ENCODE results near the gene KSR1.
"Not testable (repeated sequence)": the region's sequence is repeated elsewhere in the genome, so short reads cannot be mapped to it uniquely, and the experiment has no call there.

KSR1 gene

DNA sequence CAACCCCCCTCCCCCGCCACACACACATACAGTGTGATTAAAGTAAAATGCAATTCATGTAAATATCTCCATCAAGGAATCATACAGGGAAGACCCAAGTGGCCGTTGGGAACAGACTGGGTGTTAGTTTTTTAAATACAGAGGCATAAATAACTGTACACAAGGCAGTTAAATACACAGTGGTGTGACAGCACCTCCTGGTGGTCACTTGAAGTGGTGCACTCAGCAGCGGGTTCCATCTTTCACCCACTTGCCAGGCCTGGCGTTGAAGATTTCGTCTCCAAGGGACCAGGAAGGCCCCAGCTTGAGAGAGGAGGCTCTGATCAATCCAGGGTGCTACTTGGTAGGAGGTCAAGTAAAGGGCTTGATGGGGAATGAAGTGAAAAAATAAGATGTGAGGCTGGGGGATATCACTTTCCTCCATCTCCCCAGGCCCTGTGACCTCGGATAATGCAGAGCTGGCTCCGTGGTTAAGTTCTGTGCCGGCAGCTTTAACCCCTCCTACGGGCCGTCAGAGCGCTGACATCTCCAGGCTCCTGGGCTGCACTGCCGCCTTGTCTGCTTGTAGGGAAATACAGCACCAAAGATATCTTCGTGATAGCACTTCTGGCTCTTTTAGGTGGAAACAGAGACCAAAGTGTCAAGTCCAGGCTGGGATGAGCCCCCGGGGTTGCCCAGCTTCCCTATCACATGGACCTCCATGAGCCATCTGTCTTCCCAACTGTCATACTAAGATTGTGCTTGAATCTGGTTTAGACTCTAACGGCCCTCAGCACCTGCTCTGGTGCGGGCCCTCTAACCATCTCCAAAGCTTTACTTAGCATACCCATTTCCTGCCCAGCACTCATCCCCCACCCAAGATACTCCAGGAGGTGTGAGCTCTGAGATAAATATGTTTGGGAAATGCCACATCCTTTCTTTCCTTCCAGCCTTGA, 195.4 kb downstream of the KSR1 start:
- H3K4me3 ChIP-seq (ENCODE audit: low read depth, low read length), result no peak overlapping the region

DNA sequence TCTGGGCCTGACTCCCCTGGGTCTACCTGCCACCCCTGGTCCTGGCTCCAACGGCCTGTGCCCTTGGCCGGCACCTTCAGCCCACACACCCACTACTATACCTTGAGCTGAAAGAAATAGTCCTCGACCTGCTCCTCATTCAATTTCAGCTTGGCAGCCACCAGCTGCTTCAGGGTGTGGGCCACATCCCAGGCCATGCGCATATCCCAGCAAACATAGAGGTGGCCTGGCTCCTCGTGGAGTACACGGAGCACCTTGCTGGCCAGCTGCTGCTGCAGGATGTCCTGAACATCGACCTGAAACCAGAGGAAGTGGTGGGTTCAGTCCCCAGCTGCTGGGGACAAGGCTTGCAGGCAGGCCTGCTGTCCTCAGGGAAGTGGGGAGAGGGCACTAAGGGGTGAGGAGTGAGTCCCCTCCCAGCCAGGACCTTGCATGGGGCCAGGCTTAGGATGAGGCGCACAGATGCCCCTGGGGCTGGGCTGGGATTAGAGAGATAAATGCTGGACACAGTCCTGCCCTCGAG, 197.3 kb downstream of the KSR1 start:
- not testable (repeated sequence) for H3K4me3 ChIP-seq (ENCODE audit: low read depth, low read length)

DNA sequence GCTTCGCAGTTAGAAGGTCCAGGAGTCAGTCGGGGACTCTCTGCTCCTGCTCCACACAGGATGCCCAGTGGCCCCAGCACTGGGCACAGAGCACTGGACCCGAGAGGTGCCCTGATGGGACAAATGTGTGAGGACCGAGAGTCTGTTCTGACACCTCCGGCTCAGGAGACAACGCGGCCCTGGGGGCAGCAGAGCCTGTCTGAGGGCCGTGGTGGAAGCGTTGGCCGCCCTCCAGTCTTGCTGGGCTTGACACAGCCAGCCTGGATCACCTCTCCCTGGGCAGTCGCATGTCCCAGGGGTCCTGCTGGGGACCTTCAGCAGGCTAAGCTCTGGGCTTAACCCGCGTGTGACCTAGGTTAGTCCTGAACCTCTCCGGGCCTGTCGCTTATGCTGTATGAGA, 197.9 kb downstream of the KSR1 start:
- H3K4me3 ChIP-seq (ENCODE audit: low read depth, low read length), result no peak overlapping the region

DNA sequence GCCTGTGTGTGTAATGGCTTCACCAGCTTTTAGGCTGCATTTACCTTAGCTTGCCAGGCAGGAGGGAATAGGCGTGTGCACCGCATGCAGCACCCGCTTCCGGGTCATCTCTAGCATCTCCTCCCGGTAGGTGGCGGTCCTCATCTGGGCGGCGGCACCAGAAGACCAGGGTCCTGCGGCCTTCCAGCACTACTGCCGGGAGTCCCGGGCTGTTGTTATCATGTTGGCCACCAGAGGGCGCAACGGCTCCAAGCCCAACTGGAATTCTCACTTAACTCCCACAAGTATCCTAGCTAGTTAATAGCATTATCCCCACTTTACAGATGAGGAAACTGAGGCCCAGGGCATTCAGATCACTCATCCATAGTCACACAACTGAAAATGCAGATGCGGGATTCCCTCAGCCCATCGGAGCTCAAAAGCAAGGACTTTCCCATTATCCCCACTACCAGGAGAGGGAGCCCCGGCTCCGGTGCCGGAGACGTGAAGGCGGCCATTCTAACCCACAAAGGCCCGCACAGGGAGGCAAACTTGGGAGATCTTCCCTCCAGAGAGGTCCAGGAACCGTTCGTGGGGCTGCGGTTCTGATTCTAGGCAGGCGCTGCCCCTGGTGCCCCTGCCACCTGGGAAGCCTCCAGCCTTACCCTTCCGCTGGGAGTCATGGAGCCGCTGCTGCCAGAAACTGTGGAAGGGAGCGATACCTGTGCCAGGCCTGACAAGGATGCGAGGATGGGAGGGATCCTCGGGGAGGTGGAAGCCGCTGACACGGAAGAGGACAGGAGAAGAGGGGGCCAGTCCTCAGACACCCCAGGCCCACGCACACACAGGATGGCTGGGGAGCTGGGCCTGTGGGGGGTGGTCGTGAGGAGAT, 198.6 kb downstream of the KSR1 start:
- H3K4me3 ChIP-seq (ENCODE audit: low read depth, low read length), result no peak overlapping the region

DNA sequence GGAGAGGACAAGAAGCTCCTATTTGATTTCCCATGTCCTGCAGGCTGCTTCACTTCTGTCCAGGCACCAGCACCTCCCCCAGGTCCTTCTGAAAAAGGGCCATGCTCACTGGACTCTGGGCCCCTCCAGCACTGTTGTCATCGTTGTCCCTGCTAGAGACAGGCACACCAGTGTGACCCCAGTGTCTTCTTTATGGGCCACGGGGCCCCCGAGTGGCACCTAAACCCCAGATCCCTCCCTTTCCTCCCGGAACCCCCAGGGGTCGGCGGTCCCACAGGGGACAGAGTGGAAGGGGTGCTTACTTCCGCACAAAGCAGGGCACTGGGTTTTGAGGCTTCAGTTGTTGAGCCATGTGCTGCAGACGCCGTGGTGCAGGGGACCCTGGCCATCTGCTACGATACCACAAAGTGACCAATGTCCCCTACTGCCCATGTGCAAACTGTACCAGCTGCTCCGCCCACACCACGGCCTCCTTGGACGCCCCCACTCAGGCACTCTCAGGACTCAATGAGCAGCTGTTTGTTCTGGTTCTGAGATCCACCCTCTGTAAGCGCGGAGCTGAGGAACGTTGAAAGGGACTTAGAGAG, 199.4 kb downstream of the KSR1 start:
- H3K4me3 ChIP-seq (ENCODE audit: low read depth, low read length), result not testable (repeated sequence)

DNA sequence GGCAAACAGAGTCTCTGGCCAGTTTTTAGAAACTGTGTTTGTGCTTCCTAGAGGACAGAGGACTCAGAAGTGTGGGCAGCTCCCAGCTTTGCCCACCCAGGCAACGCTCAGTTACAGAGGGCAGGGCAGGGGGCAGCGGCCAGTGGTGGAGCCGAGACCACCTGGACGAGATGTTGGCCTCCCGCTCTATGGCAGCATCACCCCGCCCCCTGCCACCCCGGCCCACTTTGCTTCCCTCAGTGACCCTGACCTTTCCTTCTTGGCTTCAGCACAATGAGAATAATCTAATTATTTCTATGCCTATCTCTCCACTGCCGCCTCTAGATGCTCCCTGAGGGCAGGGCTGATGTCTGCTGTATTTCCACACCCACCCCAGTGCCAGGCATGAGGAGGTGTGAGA, 200.4 kb downstream of the KSR1 start:
- not testable (repeated sequence) for H3K4me3 ChIP-seq (ENCODE audit: low read depth, low read length)

DNA sequence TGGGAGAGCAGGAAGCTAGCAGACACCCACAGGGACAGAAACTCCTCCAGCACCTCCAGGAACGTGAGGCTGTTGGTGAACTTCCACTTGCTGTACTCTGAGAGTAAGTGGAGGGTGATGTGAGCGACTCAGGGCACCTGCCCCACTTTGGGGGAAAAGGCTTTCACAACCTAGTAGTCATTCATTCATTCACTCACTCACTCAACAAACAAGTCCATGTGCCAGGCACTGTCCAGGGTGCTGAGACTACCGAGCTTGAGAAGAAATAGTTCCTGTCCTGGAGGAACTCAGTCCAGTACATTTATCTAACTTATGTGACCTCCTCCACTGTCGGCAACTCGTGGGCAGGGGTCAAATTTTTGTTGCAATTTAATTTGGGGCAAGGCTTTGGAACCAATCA, 201.4 kb downstream of the KSR1 start:
- no peak overlapping the region for H3K4me3 ChIP-seq (ENCODE audit: low read depth, low read length)

DNA sequence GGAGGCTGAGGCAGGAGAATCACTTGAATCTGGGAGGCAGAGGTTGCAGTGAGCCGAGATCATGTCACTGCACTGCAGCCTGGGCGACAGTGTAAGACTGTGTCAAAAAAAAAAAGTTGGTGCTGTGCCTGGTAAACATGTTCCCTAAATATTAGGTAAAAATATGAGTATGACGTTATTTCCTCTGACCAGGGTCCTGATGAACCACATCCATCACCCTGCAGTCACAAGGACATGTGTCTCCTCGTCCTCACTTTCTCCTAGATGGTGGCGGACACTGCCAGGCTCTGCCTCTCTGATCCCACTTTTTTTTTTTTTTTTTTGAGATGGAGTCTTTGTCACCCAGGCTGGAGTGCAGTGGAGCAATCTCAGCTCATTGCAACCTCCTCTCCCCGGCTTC, 203.4 kb downstream of the KSR1 start:
- H3K4me3 ChIP-seq (ENCODE audit: low read depth, low read length), result no peak overlapping the region

DNA sequence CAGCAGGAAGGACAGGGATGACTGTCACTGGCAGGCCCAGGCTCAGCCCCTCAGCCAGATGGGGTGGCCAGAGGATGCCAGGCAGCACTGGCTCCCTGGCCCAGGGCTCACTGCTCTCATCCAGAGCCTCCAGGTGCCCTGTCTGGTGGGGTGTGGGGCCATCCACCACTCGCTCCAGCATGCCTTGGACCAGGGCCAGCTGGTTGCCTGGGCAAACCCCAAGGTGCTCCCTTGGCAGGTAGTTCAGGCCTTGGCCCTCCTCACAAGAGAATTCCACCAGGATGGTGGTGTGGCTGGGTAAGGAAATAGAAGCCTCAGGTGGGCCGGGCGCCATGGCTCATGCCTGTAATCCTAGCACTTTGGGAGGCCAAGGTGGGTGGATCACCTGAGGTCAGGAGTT, 204.2 kb downstream of the KSR1 start:
- H3K4me3 ChIP-seq (ENCODE audit: low read depth, low read length), result no peak overlapping the region

DNA sequence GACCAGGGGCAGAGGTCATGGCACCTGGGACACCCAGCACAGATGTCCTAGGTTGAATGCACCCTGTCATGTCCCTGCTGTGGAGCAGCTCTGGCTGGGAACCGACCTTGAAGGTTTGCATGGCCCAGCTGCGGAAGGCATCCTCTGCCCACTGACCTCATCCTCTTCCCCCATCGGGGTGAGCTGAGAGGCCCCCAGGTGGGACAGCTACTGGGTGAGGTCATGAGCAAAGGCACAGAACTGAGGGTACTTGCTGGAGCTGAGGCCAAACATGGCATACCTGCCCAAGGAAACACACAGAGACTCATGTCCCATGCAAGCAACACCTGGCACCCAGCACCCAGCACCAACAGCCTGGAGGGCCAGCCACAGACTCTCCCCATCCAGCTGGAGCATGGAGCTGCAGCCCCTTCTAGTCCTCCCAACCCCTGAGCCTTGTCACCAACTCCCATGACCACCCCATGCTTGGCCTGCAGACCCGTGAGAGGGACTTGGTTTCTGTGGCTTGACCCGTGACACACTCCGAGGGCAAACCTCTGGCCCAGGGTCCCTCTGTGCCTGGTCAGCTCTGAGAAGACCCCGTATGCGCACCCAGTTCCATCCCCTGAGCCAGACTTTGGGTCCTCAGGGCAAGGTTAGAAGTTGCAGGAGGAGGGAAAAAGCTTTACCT, 207.8 kb downstream of the KSR1 start:
- no peak overlapping the region for H3K4me3 ChIP-seq (ENCODE audit: low read depth, low read length)

DNA sequence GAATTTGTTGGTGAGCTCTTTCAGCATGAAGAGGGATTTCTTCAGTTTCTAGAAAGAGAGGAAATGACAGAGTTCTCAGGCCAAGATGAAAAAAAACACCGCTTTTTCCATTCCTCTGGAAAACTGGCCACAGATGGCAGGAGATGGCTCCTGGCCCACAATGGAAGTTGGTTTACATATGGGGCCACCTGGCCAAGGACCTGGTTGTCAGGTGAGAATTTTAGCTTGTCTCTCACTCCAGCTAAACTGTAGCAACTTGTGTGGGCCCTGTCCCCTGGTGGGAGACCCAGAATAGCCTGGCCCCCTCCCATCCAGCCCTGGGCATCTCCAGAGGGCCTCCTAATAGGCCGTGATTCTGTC, 208.3 kb downstream of the KSR1 start:
- H3K4me3 ChIP-seq (ENCODE audit: low read depth, low read length), result no peak overlapping the region

DNA sequence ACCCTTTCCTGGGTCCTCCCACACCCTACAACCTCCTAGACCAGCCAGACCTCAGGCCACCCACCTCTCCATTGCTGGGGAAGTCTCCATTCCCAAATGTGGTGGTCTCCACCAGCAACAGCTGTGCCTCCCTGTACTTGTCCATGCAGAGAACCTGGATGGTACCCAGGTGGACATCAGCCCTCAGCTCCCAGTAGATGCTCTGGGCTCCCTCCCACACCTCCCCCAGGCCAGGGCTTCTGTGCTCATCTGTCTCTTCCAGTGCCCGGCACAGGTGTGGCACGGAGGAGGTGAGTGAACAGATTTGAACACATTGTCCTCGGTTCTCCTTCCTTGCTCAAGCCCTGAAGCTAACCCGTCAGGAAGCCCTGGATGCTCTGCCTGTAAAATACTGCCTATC, 209.3 kb downstream of the KSR1 start:
- no peak overlapping the region for H3K4me3 ChIP-seq (ENCODE audit: low read depth, low read length)

DNA sequence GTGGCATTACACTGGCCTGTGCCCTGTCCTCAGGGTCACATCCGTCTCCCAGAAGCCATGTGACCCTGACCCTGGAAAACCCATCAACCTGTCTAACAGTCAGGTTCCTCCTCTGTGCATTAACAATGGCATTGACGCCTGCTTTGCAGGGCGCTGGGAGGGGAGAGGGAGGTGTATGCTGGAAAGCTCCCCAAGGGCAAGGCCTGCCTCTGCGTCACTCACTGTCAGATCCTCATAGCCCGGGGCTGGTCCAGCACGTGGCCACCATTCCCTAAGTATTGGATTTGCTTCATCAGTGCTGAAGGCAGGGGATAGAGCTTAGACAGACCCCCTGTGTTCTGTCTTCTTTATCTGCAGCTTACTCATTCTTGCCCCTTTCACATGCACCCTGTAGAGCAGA, 210.0 kb downstream of the KSR1 start:
- H3K4me3 ChIP-seq (ENCODE audit: low read depth, low read length), result not testable (repeated sequence)

DNA sequence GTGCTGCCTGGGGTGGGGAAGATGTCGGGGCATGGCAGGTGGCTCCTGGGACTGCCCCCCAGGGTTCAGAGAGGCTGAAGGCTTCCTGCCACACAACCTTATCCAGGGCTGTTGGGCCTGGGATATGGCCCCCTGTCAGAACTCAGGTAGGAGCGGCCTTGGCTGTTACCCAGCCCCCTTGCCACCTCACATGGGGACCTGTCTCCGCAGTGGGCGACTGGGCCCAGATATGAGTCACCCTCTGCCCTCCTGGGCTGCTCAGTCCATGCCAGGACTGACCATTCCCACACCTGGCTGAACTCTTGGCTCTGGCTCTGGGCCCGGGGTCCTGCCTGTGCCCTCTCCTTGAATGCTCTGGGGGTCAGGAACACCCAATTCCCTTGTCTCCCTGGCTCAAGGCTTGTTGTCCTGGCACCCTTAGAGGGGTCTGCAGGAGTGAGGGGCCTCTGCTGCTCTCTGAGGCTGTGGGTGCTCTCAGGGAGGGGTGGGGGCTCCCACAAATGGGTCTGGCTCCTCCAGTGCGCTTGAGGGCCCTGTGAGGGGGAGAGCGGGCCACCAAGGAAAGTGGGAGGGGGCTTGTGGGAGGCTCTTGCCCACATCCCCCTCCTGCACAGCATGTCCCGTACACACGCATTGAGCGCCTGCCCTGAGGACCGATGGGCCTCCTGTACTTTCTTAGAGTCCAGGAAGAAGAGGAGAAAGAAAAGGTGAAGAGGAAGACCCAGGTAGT, 210.7 kb downstream of the KSR1 start:
- H3K4me3 ChIP-seq (ENCODE audit: low read depth, low read length), result no peak overlapping the region

DNA sequence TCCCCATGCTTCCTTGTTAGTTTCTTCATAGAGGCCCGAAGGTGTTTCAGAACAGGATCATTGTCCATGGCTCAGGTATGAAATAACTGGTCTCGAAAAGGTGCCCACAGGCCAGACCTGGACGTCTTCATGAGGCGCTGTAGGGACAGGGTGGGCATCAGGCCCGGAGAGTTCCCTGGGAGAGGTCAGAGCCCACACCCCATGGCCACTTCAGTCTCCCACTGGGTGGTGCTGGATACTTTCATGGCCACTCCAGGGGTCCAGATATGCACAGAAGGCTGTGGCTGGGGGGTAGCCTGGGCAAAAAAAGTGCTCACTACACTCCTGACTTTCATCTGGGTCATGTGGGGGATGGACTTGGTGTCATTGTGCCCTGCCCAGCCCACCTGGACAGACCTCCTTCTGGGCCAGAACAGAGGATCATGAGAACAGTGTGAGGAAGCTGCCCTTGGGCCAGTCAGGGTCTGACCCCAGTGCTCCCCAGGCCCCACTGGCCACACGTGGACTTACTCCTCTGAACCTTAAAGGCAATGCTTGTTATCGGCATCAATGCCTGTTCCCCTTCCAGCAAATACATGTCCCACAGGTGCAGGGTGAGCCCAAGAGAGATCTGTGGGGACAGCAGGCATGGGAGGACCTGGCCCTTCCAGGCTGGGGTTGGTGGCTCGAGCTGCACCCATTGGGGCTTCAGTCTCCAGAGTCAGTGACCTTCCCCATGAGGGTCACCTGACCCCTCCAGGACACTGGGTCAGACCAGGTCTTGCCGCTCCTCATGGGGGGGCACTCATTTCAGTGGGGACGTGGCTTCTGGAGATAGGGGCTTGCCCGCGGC, 211.6 kb downstream of the KSR1 start:
- no peak overlapping the region for H3K4me3 ChIP-seq (ENCODE audit: low read depth, low read length)

DNA sequence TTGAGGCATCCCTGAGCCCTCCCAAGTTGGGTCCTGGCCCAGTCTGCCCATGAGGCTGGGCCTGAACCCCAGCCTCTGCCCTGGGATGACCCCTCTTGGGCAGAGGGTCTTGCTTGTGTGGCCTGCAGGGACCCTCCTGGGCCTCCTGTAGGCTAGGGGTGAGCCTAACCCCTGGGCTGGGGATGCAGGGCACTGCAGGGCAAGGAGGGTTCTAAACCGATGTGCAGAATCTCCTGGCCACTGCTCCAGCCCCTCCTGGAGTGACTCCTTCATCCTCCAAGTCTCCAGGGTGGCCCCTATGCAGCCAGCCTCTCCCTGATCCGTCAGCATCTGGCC, 212.2 kb downstream of the KSR1 start:
- no peak overlapping the region for H3K4me3 ChIP-seq (ENCODE audit: low read depth, low read length)

DNA sequence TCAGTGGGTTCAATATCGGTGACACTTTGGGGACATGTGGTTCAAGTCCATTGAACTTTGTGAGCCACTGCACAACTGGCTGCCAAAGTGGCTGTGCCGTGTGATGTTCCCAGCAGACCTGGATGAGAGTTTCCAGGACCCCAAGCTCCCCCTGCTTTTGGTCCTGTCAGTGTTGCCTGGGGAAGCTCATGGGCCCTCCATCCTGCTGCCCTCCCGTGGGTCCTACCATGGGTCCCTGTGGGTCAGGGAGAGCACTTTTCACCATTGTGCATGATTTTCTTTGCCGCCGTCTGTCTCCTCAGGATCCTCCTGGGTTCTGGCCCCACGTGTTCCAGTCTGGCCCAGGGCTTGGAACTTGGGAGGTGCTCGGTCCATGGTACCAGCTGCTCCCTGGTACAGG, 212.9 kb downstream of the KSR1 start:
- H3K4me3 ChIP-seq (ENCODE audit: low read depth, low read length), result no peak overlapping the region

DNA sequence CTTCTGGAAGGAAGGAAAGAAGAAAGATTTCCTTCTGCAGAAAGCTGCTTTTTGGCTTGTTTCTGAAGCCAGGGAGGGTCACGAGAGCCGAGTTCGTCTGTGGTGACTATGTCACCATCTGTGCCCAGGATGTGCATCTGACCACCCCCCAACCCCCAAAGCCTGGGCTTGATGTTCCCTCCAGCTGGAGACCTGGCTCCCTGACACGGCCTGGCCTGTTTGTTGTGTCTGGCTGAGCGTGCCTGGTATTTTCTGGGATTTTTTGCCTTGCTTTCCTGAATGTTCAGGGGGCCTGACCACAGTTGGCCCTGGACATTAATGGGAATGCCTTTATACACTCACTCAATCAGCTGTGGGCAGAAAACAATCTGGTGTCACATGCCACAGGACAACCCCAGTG, 213.6 kb downstream of the KSR1 start:
- H3K4me3 ChIP-seq (ENCODE audit: low read depth, low read length), result no peak overlapping the region

DNA sequence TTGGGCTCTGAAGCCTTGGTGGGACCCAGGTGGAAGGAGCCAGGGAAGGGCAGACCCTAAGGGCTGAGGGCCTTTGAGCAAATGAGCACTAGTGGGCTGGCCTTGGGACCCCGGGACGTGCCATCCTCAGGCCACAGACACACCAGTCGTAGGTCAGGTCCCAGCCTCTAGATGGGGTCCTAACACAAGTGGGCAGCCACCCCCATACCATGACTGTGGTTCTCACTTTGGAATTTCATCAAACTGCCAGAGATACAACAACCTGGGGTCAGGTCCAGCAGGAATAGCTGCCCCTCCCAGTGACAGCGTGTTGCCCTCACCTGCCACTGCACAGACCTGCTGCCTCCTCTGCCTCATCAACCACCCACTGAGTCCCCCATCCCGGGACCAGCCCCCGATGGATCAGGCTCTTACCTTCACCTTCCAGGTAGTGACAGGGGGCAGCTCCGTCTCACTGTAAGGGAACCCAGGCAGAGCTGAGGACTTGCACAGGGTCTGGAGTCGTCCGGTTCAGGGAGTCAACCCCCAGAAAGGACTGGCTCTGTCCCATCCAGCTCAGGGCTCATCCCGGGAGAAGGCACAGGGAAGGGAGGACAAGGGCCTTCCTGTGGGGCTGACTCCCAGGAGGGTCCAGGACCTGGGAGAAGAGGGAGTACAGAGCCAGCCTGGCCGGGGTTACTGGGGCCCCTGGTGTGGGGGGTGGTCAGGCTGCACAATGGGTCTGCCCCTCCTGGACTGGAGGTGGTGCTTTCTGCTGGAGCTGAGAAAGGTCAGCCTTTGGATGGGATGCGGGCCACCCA, 214.7 kb downstream of the KSR1 start:
- no peak overlapping the region for H3K4me3 ChIP-seq (ENCODE audit: low read depth, low read length)
